Kidney epithelial cell (primary cell): ENCODE measurements around the gene ABL2. TPM values are rescaled to one million over a fixed set of nuclear protein-coding genes. Genes with fewer than 3 reads are reported as not detected.
"Not testable (repeated sequence)": the region's sequence is repeated elsewhere in the genome, so short reads cannot be mapped to it uniquely, and the experiment has no call there.

Source experiments
- DNase-seq: peaks from one replicate; pipeline ENCODE4 v3.0.0-alpha.2; 2010; ENCODE audit warnings: low read depth
- H3K27me3 ChIP-seq: 2 replicates; pipeline ENCODE4 v1.6.0; 2011; ENCODE audit warnings: low read length; ENCODE audit not compliant: control insufficient read depth, insufficient read depth
- H3K36me3 ChIP-seq: 2 replicates; pipeline ENCODE4 v1.5.1; 2011; ENCODE audit warnings: low read length; ENCODE audit not compliant: control insufficient read depth, insufficient read depth
- H3K4me3 ChIP-seq: 2 replicates; pipeline ENCODE4 v1.5.1; 2011; ENCODE audit warnings: low read depth, mild to moderate bottlenecking, control low read depth, low read length
- CTCF ChIP-seq: IDR thresholded peaks from 2 replicates; pipeline ENCODE4 v1.5.1; 2011; ENCODE audit warnings: mild to moderate bottlenecking, moderate library complexity, low read length, control low read depth, inconsistent platforms; ENCODE audit not compliant: insufficient read depth, poor library complexity, severe bottlenecking
- total RNA-seq: library from RNA; depleted of rRNA; stranded (reverse); fragments of >200 nt; gene quantifications from 2 replicates; pipeline ENCODE4 v1.2.3, GENCODE V29; 2015

Gene ABL2
- total RNA-seq, 1 donor from 2014 or later: 47.4 TPM

- H3K27me3 ChIP-seq: no peaks in the 10 kb centered on the region
- H3K36me3 ChIP-seq: no peaks in the 10 kb centered on the region
- DNase-seq: no peak
- no peak overlapping the region for H3K4me3 ChIP-seq
- no peak for TF ChIP-seq CTCF
Observed at GRCh38 chr1:179206812-179207211, 22.7 kb downstream of the ABL2 start.

- H3K27me3 ChIP-seq: no peaks in the 10 kb centered on the region
- no peak for DNase-seq
- no peak overlapping the region for H3K4me3 ChIP-seq
- no peaks in the 10 kb centered on the region for H3K36me3 ChIP-seq
- TF ChIP-seq CTCF: no peak
Observed at GRCh38 chr1:179205284-179205683, 24.2 kb downstream of the ABL2 start.

GRCh38 chr1:179202161-179202560, 27.3 kb downstream of the ABL2 start:
- no peak for DNase-seq
- Histone ChIP-seq H3K36me3 (no peaks in the 10 kb centered on the region), H3K4me3 (no peak overlapping the region), H3K27me3 (no peaks in the 10 kb centered on the region)
- TF ChIP-seq CTCF: no peak

- no peaks in the 10 kb centered on the region for H3K27me3 ChIP-seq
- DNase-seq: no peak
- no peak for TF ChIP-seq CTCF
- H3K36me3 ChIP-seq: no peaks in the 10 kb centered on the region
- H3K4me3 ChIP-seq: no peak overlapping the region
Observed at GRCh38 chr1:179200586-179200985, 28.9 kb downstream of the ABL2 start.

- Histone ChIP-seq H3K36me3 (no peaks in the 10 kb centered on the region), H3K27me3 (no peaks in the 10 kb centered on the region), H3K4me3 (no peak overlapping the region)
- no peak for TF ChIP-seq CTCF
- no peak for DNase-seq
Observed at GRCh38 chr1:179197690-179198297, 31.7 kb downstream of the ABL2 start.

- not testable (repeated sequence) for DNase-seq, H3K4me3 ChIP-seq, H3K36me3 ChIP-seq, H3K27me3 ChIP-seq
Observed at GRCh38 chr1:179195857-179196256, 33.6 kb downstream of the ABL2 start.
